HepG2 (cell line): Measurements from ENCODE around the gene ZNF846. TPM values are rescaled to one million over a fixed set of nuclear protein-coding genes. Genes with fewer than 3 reads are reported as not detected.
A peak's percentile ranks its signal among the peaks of the same experiment; 100 is the strongest.

Source experiments
- ATF1 ChIP-seq: IDR thresholded peaks from 2 replicates; pipeline ENCODE4 v1.6.1; 2016; ENCODE audit warnings: mild to moderate bottlenecking, control low read depth
- CENPBD1 ChIP-seq: sonication (generic); formaldehyde crosslinking; IDR thresholded peaks from 2 replicates; pipeline ENCODE4 v1.8.0; 2022; ENCODE audit warnings: missing genetic modification reagents, low read depth, mild to moderate bottlenecking, borderline replicate concordance
- FOXK1 ChIP-seq: sonication (generic); formaldehyde crosslinking; IDR thresholded peaks from 2 replicates; pipeline ENCODE4 v1.4.0; 2020; ENCODE audit warnings: low read depth, missing genetic modification reagents, borderline replicate concordance
- HNRNPL ChIP-seq: fragments of 200-400 bp; formaldehyde crosslinking; IDR thresholded peaks from 2 replicates; pipeline ENCODE4 v1.6.1; 2017; ENCODE audit warnings: mild to moderate bottlenecking, low read depth, low read length
- JARID2 ChIP-seq: sonication (generic); formaldehyde crosslinking; IDR thresholded peaks from 2 replicates; pipeline ENCODE4 v1.8.1; 2023; ENCODE audit warnings: missing genetic modification reagents, inconsistent platforms; ENCODE audit not compliant: insufficient replicate concordance
- KDM1A ChIP-seq: IDR thresholded peaks from 2 replicates; pipeline ENCODE4 v1.6.1; 2016; ENCODE audit warnings: missing compliant biosample characterization
- MXI1 ChIP-seq: IDR thresholded peaks from 3 replicates; pipeline ENCODE4 v1.6.1; 2012; ENCODE audit warnings: low read depth, low read length, inconsistent platforms, borderline replicate concordance
- NR2F6 ChIP-seq, 2 experiments: IDR thresholded peaks; 2 replicates each; pipeline ENCODE4 v1.6.1; 2016; ENCODE audit warnings: antibody characterized with exemption in 1 of 2, mild to moderate bottlenecking in 1 of 2
- POLR2AphosphoS2 ChIP-seq: IDR thresholded peaks from 2 replicates; pipeline ENCODE4 v1.6.1; 2011; ENCODE audit warnings: low read depth, low read length, improper control_type of control experiment
- RBAK ChIP-seq: sonication (generic); formaldehyde crosslinking; IDR thresholded peaks from 2 replicates; pipeline ENCODE4 v1.5.1; 2020; ENCODE audit warnings: mild to moderate bottlenecking, missing genetic modification reagents
- ZFP36L1 ChIP-seq: sonication (generic); formaldehyde crosslinking; IDR thresholded peaks from 2 replicates; pipeline ENCODE4 v1.8.0; 2022; ENCODE audit warnings: mild to moderate bottlenecking, missing genetic modification reagents, moderate library complexity
- ZNF160 ChIP-seq: sonication (generic); formaldehyde crosslinking; IDR thresholded peaks from 2 replicates; pipeline ENCODE4 v1.8.0; 2022; ENCODE audit warnings: mild to moderate bottlenecking, inconsistent platforms, missing genetic modification reagents
- ZNF343 ChIP-seq: sonication (generic); formaldehyde crosslinking; IDR thresholded peaks from 2 replicates; pipeline ENCODE4 v1.4.0; 2020; ENCODE audit warnings: mild to moderate bottlenecking, missing genetic modification reagents
- ZNF687 ChIP-seq: sonication (generic); formaldehyde crosslinking; IDR thresholded peaks from 2 replicates; pipeline ENCODE4 v1.5.1; 2020; ENCODE audit warnings: mild to moderate bottlenecking, missing genetic modification reagents, moderate library complexity
- ZNF792 ChIP-seq: IDR thresholded peaks from 2 replicates; pipeline ENCODE4 v1.6.1; 2016
- polyA plus RNA-seq, 8 experiments: library from polyadenylated mRNA; depleted of rRNA in 3 of 8; stranded (reverse) in 7 of 8; unstranded in 1 of 8; fragments of >200 nt; fragmentation: Illumina TruSeq in 4 of 8; extraction: Trizol in 4 of 8; gene quantifications; 2 replicates each; pipeline versions ENCODE4 v1.2.1 to v1.2.3, GENCODE V29; 2011 to 2016; ENCODE audit warnings: low read depth in 4 of 8, missing spikeins in 1 of 8, mixed read lengths in 1 of 8; ENCODE audit not compliant: insufficient read depth in 1 of 8
- total RNA-seq, 5 experiments: library from RNA; depleted of rRNA; stranded (reverse); fragments of >200 nt; fragmentation: Illumina TruSeq; extraction: Trizol; gene quantifications; 2 replicates each; pipeline ENCODE4 v1.2.3, GENCODE V29; 2016; ENCODE audit warnings: low read depth in 1 of 5

The ZNF846 gene
- total and polyA plus RNA-seq, 2 of the 13 experiments (the other 11 are each of a cell fraction or from before 2014, with no cell fraction given), result 4.8 to 5.4 TPM

GRCh38 chr19:9792206-9793070 lies 23.9 kb upstream of the ZNF846 start (continued):
- TF ChIP-seq ZFP36L1 (CRISPR knock-in tag), result no peak
- peak; percentile 61; the same call in 1 of the 3 replicates for TF ChIP-seq MXI1
- TF ChIP-seq RBAK (CRISPR knock-in tag), result no peak
- no peak for TF ChIP-seq KDM1A
- no peak for TF ChIP-seq NR2F6 (IDR thresholded peaks at IDR 0.05)
- TF ChIP-seq NR2F6 (CRISPR knock-in tag; IDR thresholded peaks at IDR 0.05), result no peak
- TF ChIP-seq ZNF792 (CRISPR knock-in tag), result no peak
- TF ChIP-seq FOXK1, result no peak
- TF ChIP-seq ZNF343 (CRISPR knock-in tag), result no peak
- TF ChIP-seq ZNF687, result peak; percentile 75
- TF ChIP-seq JARID2 (CRISPR knock-in tag), result no peak
- TF ChIP-seq CENPBD1 (CRISPR knock-in tag), result no peak
- TF ChIP-seq ZNF160 (CRISPR knock-in tag), result no peak
- no peak for TF ChIP-seq ATF1 (CRISPR knock-in tag)
- no peak for TF ChIP-seq POLR2AphosphoS2
- no peak for TF ChIP-seq HNRNPL
- TF ChIP-seq, all 625 proteins: peak for 14
